IPS-15b (cell line): ENCODE measurements around the gene COPS7A.

Experiments used
- H3K27me3 ChIP-seq: one replicate; pipeline ENCODE4 v1.6.1; 2013; ENCODE audit warnings: low read length; ENCODE audit not compliant: control insufficient read depth, insufficient read depth
- H3K36me3 ChIP-seq: one replicate; pipeline ENCODE4 v1.6.1; 2013; ENCODE audit warnings: low read length; ENCODE audit not compliant: control insufficient read depth, insufficient read depth
- H3K4me1 ChIP-seq: one replicate; pipeline ENCODE4 v1.6.1; 2013; ENCODE audit warnings: mild to moderate bottlenecking, low read length; ENCODE audit not compliant: control insufficient read depth, insufficient read depth
- H3K4me3 ChIP-seq: one replicate; pipeline ENCODE4 v1.5.1; 2013; ENCODE audit warnings: low read depth, low read length
- H3K9ac ChIP-seq: one replicate; pipeline ENCODE4 v1.6.1; 2013; ENCODE audit warnings: low read depth, mild to moderate bottlenecking, low read length
- H3K9me3 ChIP-seq: one replicate; pipeline ENCODE4 v1.6.1; 2013; ENCODE audit warnings: mild to moderate bottlenecking, low read length; ENCODE audit not compliant: control insufficient read depth, insufficient read depth

Gene COPS7A

GRCh38 chr12:6754411-6754810, 30.6 kb downstream of the COPS7A start:
- H3K4me3 ChIP-seq = no peak overlapping the region
- peaks cover 7% of the 10 kb centered on the region for H3K4me1 ChIP-seq
- peaks cover 25% of the 10 kb centered on the region for H3K36me3 ChIP-seq
- no peaks in the 10 kb centered on the region for H3K27me3 ChIP-seq
- H3K9me3 ChIP-seq = no peaks in the 10 kb centered on the region
- H3K9ac ChIP-seq = no peak overlapping the region

- Histone ChIP-seq H3K4me1 (peaks cover 5% of the 10 kb centered on the region), H3K27me3 (no peaks in the 10 kb centered on the region), H3K4me3 (no peak overlapping the region), H3K9me3 (no peaks in the 10 kb centered on the region), H3K36me3 (peaks cover 2% of the 10 kb centered on the region), H3K9ac (no peak overlapping the region)
Observed at GRCh38 chr12:6757028-6757690, 33.3 kb downstream of the COPS7A start.

GRCh38 chr12:6758506-6759095, 34.8 kb downstream of the COPS7A start:
- no peaks in the 10 kb centered on the region for H3K36me3 ChIP-seq
- no peak overlapping the region for H3K4me3 ChIP-seq
- no peaks in the 10 kb centered on the region for H3K9me3 ChIP-seq
- H3K9ac ChIP-seq = no peak overlapping the region
- peaks cover 10% of the 10 kb centered on the region for H3K4me1 ChIP-seq
- no peaks in the 10 kb centered on the region for H3K27me3 ChIP-seq

GRCh38 chr12:6759741-6760140, 35.9 kb downstream of the COPS7A start:
- no peak overlapping the region for H3K9ac ChIP-seq
- no peaks in the 10 kb centered on the region for H3K27me3 ChIP-seq

GRCh38 chr12:6763380-6763779, 39.5 kb downstream of the COPS7A start:
- Histone ChIP-seq H3K36me3 (no peaks in the 10 kb centered on the region), H3K9me3 (no peaks in the 10 kb centered on the region), H3K4me1 (peaks cover 14% of the 10 kb centered on the region), H3K4me3 (peak overlapping the region; percentile 39), H3K27me3 (peaks cover 5% of the 10 kb centered on the region), H3K9ac (no peak overlapping the region)

More at GRCh38 chr12:6759741-6760140, 35.9 kb downstream of the COPS7A start:
- no peaks in the 10 kb centered on the region for H3K9me3 ChIP-seq
- no peaks in the 10 kb centered on the region for H3K36me3 ChIP-seq
- peaks cover 10% of the 10 kb centered on the region for H3K4me1 ChIP-seq
- H3K4me3 ChIP-seq = no peak overlapping the region

GRCh38 chr12:6764011-6764828, 40.4 kb downstream of the COPS7A start:
- H3K4me1 ChIP-seq = peaks cover 19% of the 10 kb centered on the region
- H3K27me3 ChIP-seq = peaks cover 5% of the 10 kb centered on the region
- no peaks in the 10 kb centered on the region for H3K9me3 ChIP-seq
- H3K9ac ChIP-seq = no peak overlapping the region
- H3K4me3 ChIP-seq = peak overlapping the region; percentile 66
- no peaks in the 10 kb centered on the region for H3K36me3 ChIP-seq

- Histone ChIP-seq H3K9me3 (no peaks in the 10 kb centered on the region), H3K27me3 (peaks cover 5% of the 10 kb centered on the region), H3K36me3 (peaks cover 7% of the 10 kb centered on the region), H3K4me3 (peak overlapping the region; percentile 66), H3K4me1 (peaks cover 23% of the 10 kb centered on the region), H3K9ac (no peak overlapping the region)
Observed at GRCh38 chr12:6765048-6765633, 41.3 kb downstream of the COPS7A start.

- H3K9ac ChIP-seq = peak within 1 kb of the TSS; percentile 56
- peak within 1 kb of the TSS; percentile 76 for H3K4me3 ChIP-seq
- no peaks in the 10 kb centered on the region for H3K9me3 ChIP-seq
- peaks cover 23% of the 10 kb centered on the region for H3K4me1 ChIP-seq
- peaks cover 9% of the 10 kb centered on the region for H3K36me3 ChIP-seq
- peaks cover 5% of the 10 kb centered on the region for H3K27me3 ChIP-seq
Observed at GRCh38 chr12:6765634-6766581, 42.1 kb downstream of the COPS7A start, which contains the start of gene PTMS. Gene PTMS, plus strand, starts transcription at chr12:6766363. Its CDS starts 343 bp downstream, at chr12:6766706.

- Histone ChIP-seq H3K9ac (peak overlapping the region; percentile 56), H3K9me3 (no peaks in the 10 kb centered on the region), H3K4me1 (peaks cover 23% of the 10 kb centered on the region), H3K27me3 (peaks cover 13% of the 10 kb centered on the region), H3K4me3 (peak overlapping the region; percentile 76), H3K36me3 (peaks cover 14% of the 10 kb centered on the region)
Observed at GRCh38 chr12:6766651-6767349, 43.0 kb downstream of the COPS7A start.
